GM13977 (cell line): Measurements from ENCODE around the gene CMTM4.

Source experiments
- DNase-seq: peaks from one replicate; pipeline ENCODE4 v3.0.0; 2012; ENCODE audit warnings: low spot score
- CTCF ChIP-seq: IDR thresholded peaks from 2 replicates; pipeline ENCODE4 v1.5.1; 2012; ENCODE audit warnings: mild to moderate bottlenecking, control low read depth; ENCODE audit not compliant: insufficient read depth; ENCODE audit errors: extremely low read depth, missing control alignments
- in situ Hi-C: fragments of 300-500 bp; cut with MboI; formaldehyde crosslinking; loops from one replicate; pipeline ENCODE4 v1.12.0; 2022; ENCODE audit warnings: low sequenced_read_pairs, low pct_unique_long_range_greater_than_20kb, mixed read lengths, inconsistent platforms; ENCODE audit not compliant: unreplicated experiment

Gene CMTM4

GRCh38 chr16:66605177-66605978 lies 91.2 kb downstream of the CMTM4 start:
- no peak for TF ChIP-seq CTCF
- in situ Hi-C loops = no loop called here
- peak; percentile 67 for DNase-seq

- in situ Hi-C loops = no loop called here
Measured at GRCh38 chr16:66604376-66605176, 92.0 kb downstream of the CMTM4 start, which contains the start of gene CMTM3. Gene CMTM3 (plus strand): TSS chr16:66604704. CDS start chr16:66604806, 102 bp downstream.

DNA sequence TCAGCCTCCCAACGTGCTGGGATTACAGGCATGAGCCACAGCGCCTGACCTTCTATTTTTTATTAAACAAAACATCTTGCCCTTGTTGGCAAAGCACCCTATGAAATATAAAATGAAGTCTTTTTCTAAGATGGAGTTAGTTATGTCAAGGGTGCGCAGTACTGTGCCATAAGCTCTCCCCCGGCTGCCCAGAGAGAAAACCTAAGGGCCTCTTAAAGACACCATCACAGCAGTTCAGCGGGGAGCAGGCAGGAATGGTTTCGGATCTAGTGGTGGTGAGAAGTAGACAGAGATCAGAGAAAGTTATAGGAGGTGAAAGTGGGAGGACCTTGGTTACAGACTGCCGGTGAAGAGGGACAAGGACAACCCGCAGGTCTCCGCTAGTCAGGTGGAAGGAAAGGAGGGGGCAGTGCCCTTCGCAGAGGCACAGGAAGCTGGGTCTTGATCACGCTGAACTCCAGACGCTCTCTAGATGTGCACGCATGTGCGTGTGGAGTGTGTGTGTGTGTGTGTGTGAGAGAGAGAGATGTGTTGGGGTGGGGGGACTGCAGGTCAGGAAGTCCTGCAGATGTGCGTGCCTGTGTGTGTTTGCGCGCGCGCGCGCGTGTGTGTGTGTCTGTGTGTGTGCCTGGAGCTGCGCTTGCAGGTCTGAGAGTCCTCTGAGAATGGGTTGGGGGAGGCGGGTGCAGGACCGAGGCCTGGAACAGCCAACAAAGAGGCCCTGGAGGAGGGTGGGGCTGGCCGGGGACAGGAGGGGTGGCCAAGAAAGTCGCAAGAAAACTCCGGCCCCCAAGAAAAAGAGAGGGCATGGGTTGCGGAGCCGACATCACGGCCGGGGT lies 92.8 kb downstream of the CMTM4 start:
- in situ Hi-C loops = no loop called here
- no peak for TF ChIP-seq CTCF
- DNase-seq = peak; percentile 59

More at GRCh38 chr16:66604376-66605176, 92.0 kb downstream of the CMTM4 start, which contains the start of gene CMTM3:
- peak; percentile 89 for TF ChIP-seq CTCF
- peak; percentile 86 for DNase-seq

DNA sequence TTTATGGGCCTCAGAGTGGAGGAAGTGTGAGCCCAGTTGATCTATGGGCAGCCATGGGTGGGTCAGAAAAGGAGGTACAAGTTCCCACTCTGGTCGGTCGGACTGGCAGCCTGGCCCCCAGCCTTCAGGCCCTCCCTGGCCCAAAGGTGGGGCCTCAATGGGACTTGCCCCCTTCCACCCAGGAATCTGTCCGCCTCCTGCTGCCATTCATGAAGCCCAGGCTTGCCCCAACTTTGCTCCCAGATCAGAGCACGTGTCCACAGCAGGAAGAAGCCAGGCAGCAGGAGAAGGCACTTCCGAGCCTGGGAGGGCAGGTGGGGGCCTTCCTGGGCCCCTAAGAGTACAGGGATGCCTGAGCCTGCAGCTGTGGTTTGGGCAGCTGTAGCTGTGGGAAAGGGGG lies 95.1 kb downstream of the CMTM4 start:
- TF ChIP-seq CTCF = no peak
- in situ Hi-C loops = no loop called here
- no peak for DNase-seq

DNA sequence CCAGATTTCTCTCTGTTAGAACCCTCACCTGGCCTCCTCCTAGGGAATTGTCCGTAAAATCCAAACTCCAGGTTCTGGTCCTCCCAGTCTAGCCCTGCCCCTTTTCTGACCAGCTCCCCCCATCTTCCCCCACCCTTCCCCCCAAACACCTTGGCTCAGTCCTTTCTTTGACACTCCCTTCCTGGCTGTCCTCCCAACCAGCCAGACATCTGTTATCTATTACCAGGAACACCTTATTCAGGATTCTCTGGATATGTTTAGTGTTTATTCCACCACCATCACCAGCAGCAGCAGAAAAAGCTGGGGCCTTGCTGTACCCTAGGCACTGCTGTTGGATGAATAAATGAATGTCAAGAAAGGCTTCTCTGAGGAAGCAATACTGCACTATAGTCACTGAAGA lies 96.1 kb downstream of the CMTM4 start:
- in situ Hi-C loops = no loop called here
- TF ChIP-seq CTCF = no peak
- DNase-seq = no peak

GRCh38 chr16:66599726-66600125 lies 96.8 kb downstream of the CMTM4 start:
- DNase-seq = no peak
- no peak for TF ChIP-seq CTCF
- in situ Hi-C loops = loop anchor here (25.0 kb wide), 1 partner anchor 187 kb away; no protein-coding TSS in a partner anchor
